Measurements from ENCODE around the gene TSPAN9.

GRCh38 chr12:3249081-3249800 is 172.1 kb downstream of the TSPAN9 start:
- no peak for TF ChIP-seq CTCF (IDR thresholded peaks at IDR 0.05; ENCODE audit: insufficient read depth, low read length, poor library complexity, severe bottlenecking)
- no peak for TF ChIP-seq EZH2phosphoT487 (conservative IDR thresholded peaks at IDR 0.05; ENCODE audit: low read length)

Data from SU-DHL-6 (cell line).